Measurements from ENCODE around the gene RGP1.

The RGP1 gene

DNA sequence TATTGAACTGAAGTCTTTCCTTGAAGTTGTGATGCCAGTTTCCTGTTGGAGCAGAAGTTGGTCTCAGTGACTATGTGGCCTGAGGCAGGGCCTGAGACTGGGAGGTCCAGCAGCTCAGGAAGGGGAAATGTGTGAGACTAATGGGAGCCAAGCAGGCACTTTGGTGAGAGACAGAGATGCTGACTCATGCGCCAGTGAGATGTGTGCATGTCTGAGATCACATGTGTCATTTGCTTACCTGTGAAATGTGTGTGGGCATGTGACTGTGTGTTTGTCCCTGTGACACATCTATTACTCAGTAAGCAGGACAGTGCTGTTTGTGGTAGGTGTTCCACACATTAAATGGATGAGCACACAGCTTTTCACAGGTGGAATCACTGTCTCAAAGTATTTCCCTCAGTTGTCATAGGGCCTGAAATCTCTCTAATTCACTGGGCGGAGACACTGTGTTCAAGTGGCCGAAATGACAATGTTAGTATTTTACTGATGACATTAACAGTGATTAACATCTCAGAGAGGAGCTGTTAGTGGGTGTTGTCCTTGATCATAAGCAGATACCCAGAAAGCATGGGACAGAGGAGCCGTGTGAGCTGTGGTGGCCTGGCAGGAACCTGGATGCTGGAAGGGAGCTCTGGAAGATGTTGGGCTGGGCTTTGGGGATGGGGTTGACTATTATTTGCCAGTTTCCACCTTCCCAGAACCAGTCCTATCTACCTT lies 49.7 kb downstream of the RGP1 start:
- no peaks in the 10 kb centered on the region for H3K27me3 ChIP-seq (ENCODE audit: control insufficient read depth, insufficient read depth, low read length)
- no peak overlapping the region for H3K9ac ChIP-seq (ENCODE audit: low read depth, low read length)
- H3K4me3 ChIP-seq (ENCODE audit: low read depth, low read length) = no peak overlapping the region
- peaks cover 4% of the 10 kb centered on the region for H3K36me3 ChIP-seq (ENCODE audit: control insufficient read depth, insufficient read depth, low read length)
- no peaks in the 10 kb centered on the region for H3K4me1 ChIP-seq (ENCODE audit: control insufficient read depth, insufficient read depth, low read length)
- H3K9me3 ChIP-seq (ENCODE audit: control insufficient read depth, insufficient read depth, low read length) = no peaks in the 10 kb centered on the region

GRCh38 chr9:35800530-35800929 lies 51.4 kb downstream of the RGP1 start:
- H3K9ac ChIP-seq (ENCODE audit: low read depth, low read length) = no peak overlapping the region
- no peaks in the 10 kb centered on the region for H3K9me3 ChIP-seq (ENCODE audit: control insufficient read depth, insufficient read depth, low read length)
- no peak overlapping the region for H3K4me3 ChIP-seq (ENCODE audit: low read depth, low read length)
- peaks cover 4% of the 10 kb centered on the region for H3K36me3 ChIP-seq (ENCODE audit: control insufficient read depth, insufficient read depth, low read length)
- H3K27me3 ChIP-seq (ENCODE audit: control insufficient read depth, insufficient read depth, low read length) = no peaks in the 10 kb centered on the region
- no peaks in the 10 kb centered on the region for H3K4me1 ChIP-seq (ENCODE audit: control insufficient read depth, insufficient read depth, low read length)

DNA sequence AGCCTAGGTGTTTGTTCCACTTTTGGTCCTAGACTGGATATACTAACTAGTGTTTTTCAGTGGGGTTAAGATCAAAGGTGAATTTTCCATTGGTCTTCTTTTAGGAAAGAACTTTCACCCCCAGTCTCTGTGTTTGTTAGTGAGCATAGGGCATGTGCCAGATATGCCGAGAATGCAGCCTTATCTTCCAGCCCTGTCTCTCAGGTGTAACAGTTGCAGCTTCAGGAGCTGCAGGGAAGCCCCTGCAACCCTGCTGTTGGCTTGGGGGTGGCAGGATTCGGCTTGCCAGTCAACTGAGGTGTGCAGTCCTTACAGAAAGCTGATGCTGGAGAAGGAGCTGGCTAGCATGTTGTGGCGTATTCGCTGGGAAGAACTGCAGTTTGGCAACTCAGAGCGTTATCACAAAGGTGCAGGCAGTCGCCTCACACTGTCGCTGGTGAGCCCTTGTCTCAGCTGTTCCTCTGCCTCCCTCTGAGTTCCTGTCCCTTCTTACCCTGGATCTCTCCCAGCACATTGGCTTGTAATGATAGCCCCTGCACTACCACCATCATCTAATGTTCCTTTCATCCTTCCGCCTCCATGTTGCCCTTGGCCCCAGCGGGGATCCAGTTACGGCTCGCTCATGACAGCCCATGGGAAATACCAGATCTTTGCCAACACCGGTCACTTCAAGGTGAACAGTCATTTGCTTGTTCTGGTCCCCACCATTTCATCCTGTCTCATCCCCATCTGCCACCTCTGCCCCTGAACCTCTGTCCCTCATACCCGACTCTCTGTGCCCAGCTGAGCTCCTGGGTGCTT lies 52.4 kb downstream of the RGP1 start:
- Histone ChIP-seq H3K9ac (ENCODE audit: low read depth, low read length) (no peak overlapping the region), H3K4me3 (ENCODE audit: low read depth, low read length) (no peak overlapping the region), H3K27me3 (ENCODE audit: control insufficient read depth, insufficient read depth, low read length) (no peaks in the 10 kb centered on the region), H3K36me3 (ENCODE audit: control insufficient read depth, insufficient read depth, low read length) (peaks cover 4% of the 10 kb centered on the region), H3K4me1 (ENCODE audit: control insufficient read depth, insufficient read depth, low read length) (no peaks in the 10 kb centered on the region), H3K9me3 (ENCODE audit: control insufficient read depth, insufficient read depth, low read length) (no peaks in the 10 kb centered on the region)

DNA sequence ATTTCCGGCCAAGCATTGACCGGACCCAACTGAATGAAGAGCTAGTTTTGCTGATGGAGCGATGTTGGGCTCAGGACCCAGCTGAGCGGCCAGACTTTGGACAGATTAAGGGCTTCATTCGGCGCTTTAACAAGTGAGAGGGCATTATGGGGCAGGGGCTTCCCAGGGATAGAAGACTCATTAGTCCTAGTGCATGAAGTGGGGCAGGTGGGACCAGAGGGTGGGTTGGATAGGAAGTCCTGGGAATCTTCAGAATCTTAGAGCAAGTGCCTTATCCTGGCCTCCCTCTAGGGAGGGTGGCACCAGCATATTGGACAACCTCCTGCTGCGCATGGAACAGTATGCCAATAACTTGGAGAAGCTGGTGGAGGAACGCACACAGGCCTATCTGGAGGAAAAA lies 57.0 kb downstream of the RGP1 start:
- Histone ChIP-seq H3K4me1 (ENCODE audit: control insufficient read depth, insufficient read depth, low read length) (no peaks in the 10 kb centered on the region), H3K4me3 (ENCODE audit: low read depth, low read length) (no peak overlapping the region), H3K36me3 (ENCODE audit: control insufficient read depth, insufficient read depth, low read length) (peaks cover 4% of the 10 kb centered on the region), H3K9ac (ENCODE audit: low read depth, low read length) (no peak overlapping the region), H3K27me3 (ENCODE audit: control insufficient read depth, insufficient read depth, low read length) (no peaks in the 10 kb centered on the region), H3K9me3 (ENCODE audit: control insufficient read depth, insufficient read depth, low read length) (no peaks in the 10 kb centered on the region)

All from iPS-15b (cell line).